Osteocyte (in vitro differentiated cells): Measurements from ENCODE around the gene CDYL. TPM values are rescaled to one million over a fixed set of nuclear protein-coding genes. Genes with fewer than 3 reads are reported as not detected.

Source experiments
- DNase-seq: peaks from one replicate; pipeline ENCODE4 v3.0.0; 2021; ENCODE audit warnings: mixed read lengths; ENCODE audit not compliant: unreplicated experiment; ENCODE audit errors: extremely low spot score
- H3K27ac Mint-ChIP-seq: one replicate; pipeline ENCODE4 v1.8.0; 2021; ENCODE audit warnings: mild to moderate bottlenecking, mixed read lengths; ENCODE audit not compliant: unreplicated experiment
- H3K27me3 Mint-ChIP-seq: one replicate; pipeline ENCODE4 v1.8.0; 2021; ENCODE audit warnings: mixed read lengths; ENCODE audit not compliant: unreplicated experiment
- H3K36me3 Mint-ChIP-seq: one replicate; pipeline ENCODE4 v1.8.0; 2021; ENCODE audit warnings: mixed read lengths; ENCODE audit not compliant: unreplicated experiment
- H3K4me1 Mint-ChIP-seq: one replicate; pipeline ENCODE4 v1.8.0; 2021; ENCODE audit warnings: mixed read lengths; ENCODE audit not compliant: unreplicated experiment
- H3K4me3 Mint-ChIP-seq: one replicate; pipeline ENCODE4 v1.8.0; 2021; ENCODE audit warnings: mild to moderate bottlenecking, moderate library complexity, mixed read lengths; ENCODE audit not compliant: unreplicated experiment
- H3K9me3 Mint-ChIP-seq: one replicate; pipeline ENCODE4 v1.8.0; 2021; ENCODE audit warnings: mixed read lengths; ENCODE audit not compliant: unreplicated experiment
- CTCF ChIP-seq: fragments of 200-600 bp; sonication (generic); IDR thresholded peaks from 2 replicates; pipeline ENCODE4 v1.5.0; 2021; ENCODE audit warnings: antibody characterized with exemption, mild to moderate bottlenecking, moderate library complexity
- total RNA-seq: library from RNA; stranded (reverse); gene quantifications from 2 replicates; pipeline ENCODE4 v1.2.1, GENCODE V29; 2021

Gene CDYL
- total RNA-seq, 1 donor from 2014 or later = 39.8 TPM

GRCh38 chr6:4914420-4915159 is 138.4 kb downstream of the CDYL start:
- Mint-ChIP-seq H3K27ac (peak overlapping the region; percentile 47), H3K4me1 (peaks cover 18% of the 10 kb centered on the region), H3K36me3 (peaks cover 2% of the 10 kb centered on the region), H3K27me3 (no peaks in the 10 kb centered on the region), H3K4me3 (no peak overlapping the region), H3K9me3 (no peaks in the 10 kb centered on the region)
- TF ChIP-seq CTCF = no peak
- DNase-seq = no peak

GRCh38 chr6:4916954-4917561 is 140.9 kb downstream of the CDYL start:
- Mint-ChIP-seq H3K36me3 (no peaks in the 10 kb centered on the region), H3K9me3 (no peaks in the 10 kb centered on the region), H3K4me1 (peaks cover 16% of the 10 kb centered on the region), H3K27me3 (no peaks in the 10 kb centered on the region), H3K27ac (no peak overlapping the region), H3K4me3 (no peak overlapping the region)
- no peak for DNase-seq
- no peak for TF ChIP-seq CTCF

- Mint-ChIP-seq H3K9me3 (no peaks in the 10 kb centered on the region), H3K4me1 (no peaks in the 10 kb centered on the region), H3K27ac (no peak overlapping the region), H3K36me3 (no peaks in the 10 kb centered on the region), H3K27me3 (no peaks in the 10 kb centered on the region), H3K4me3 (no peak overlapping the region)
- no peak for TF ChIP-seq CTCF
- no peak for DNase-seq
These were observed 144.8 kb downstream of the CDYL start for GRCh38 chr6:4920914-4921410.

GRCh38 chr6:4922488-4923037 is 146.4 kb downstream of the CDYL start:
- H3K36me3 Mint-ChIP-seq = no peaks in the 10 kb centered on the region
- H3K27ac Mint-ChIP-seq = no peak overlapping the region
- TF ChIP-seq CTCF = no peak
- no peaks in the 10 kb centered on the region for H3K27me3 Mint-ChIP-seq
- H3K9me3 Mint-ChIP-seq = no peaks in the 10 kb centered on the region
- DNase-seq = no peak
- H3K4me3 Mint-ChIP-seq = no peak overlapping the region
- no peaks in the 10 kb centered on the region for H3K4me1 Mint-ChIP-seq

GRCh38 chr6:4923081-4923480 is 146.9 kb downstream of the CDYL start:
- Mint-ChIP-seq H3K27ac (no peak overlapping the region), H3K36me3 (peaks cover 3% of the 10 kb centered on the region), H3K4me3 (no peak overlapping the region), H3K4me1 (peaks cover 4% of the 10 kb centered on the region), H3K9me3 (no peaks in the 10 kb centered on the region), H3K27me3 (no peaks in the 10 kb centered on the region)
- TF ChIP-seq CTCF = no peak
- DNase-seq = no peak
